CD4-positive, alpha-beta T cell (primary cell): ENCODE results near the gene CD200. TPM values are rescaled to one million over a fixed set of nuclear protein-coding genes. Genes with fewer than 3 reads are reported as not detected.

ENCODE experiments used
- ATAC-seq: fragments of 200-7000 bp; cut with Tn5 transposase; one replicate; pipeline ENCODE4 v1.10.0; 2022; ENCODE audit warnings: mild to moderate bottlenecking; ENCODE audit not compliant: poor library complexity
- CTCF ChIA-PET: fragments of 350-600 bp; sonication (Branson Sonifier 250); formaldehyde crosslinking; loops from one replicate; lab custom pipeline; 2021; ENCODE audit warnings: antibody characterized with exemption, inconsistent platforms; lab: Charles Lee
- POLR2A ChIA-PET: fragments of 350-600 bp; sonication (Branson Sonifier 250); formaldehyde crosslinking; loops from one replicate; lab custom pipeline; 2021; ENCODE audit warnings: antibody characterized with exemption, inconsistent platforms; lab: Charles Lee
- DNase-seq, 14 experiments: peaks; one replicate each; pipeline ENCODE4 v3.0.0-alpha.2; 2013 to 2020; ENCODE audit warnings: mixed read lengths in 2 of 14
- H3K27ac ChIP-seq, 2 donors: one replicate each; pipeline versions ENCODE4 v1.5.1 to v1.7.0; 2013; ENCODE audit warnings: low read length in 2 of 2, low read depth in 1 of 2, mild to moderate bottlenecking in 1 of 2
- H3K27me3 ChIP-seq, 2 experiments: 1 replicate in 1 of 2; 2 replicates in 1 of 2; pipeline versions ENCODE4 v1.6.1 to v1.7.0; 2013; ENCODE audit warnings: low read length in 2 of 2, control low read depth in 1 of 2, mild to moderate bottlenecking in 1 of 2, moderate library complexity in 1 of 2; ENCODE audit not compliant: insufficient read depth in 2 of 2, control insufficient read depth in 1 of 2
- H3K36me3 ChIP-seq: one replicate; pipeline ENCODE4 v1.6.1; 2013; ENCODE audit warnings: low read length, control low read depth; ENCODE audit not compliant: insufficient read depth
- H3K4me1 ChIP-seq: one replicate; pipeline ENCODE4 v1.6.1; 2013; ENCODE audit warnings: low read length, control low read depth; ENCODE audit not compliant: insufficient read depth
- H3K4me3 ChIP-seq: one replicate; pipeline ENCODE4 v1.5.1; 2013; ENCODE audit warnings: mild to moderate bottlenecking, low read length, moderate library complexity
- H3K9me3 ChIP-seq, 2 experiments: 1 replicate in 1 of 2; 2 replicates in 1 of 2; pipeline versions ENCODE4 v1.6.1 to v1.7.0; 2013; ENCODE audit warnings: low read length in 2 of 2, mild to moderate bottlenecking in 2 of 2, control low read depth in 1 of 2, moderate library complexity in 1 of 2; ENCODE audit not compliant: control insufficient read depth in 1 of 2, insufficient read depth in 1 of 2
- H3K27ac Mint-ChIP-seq: one replicate; pipeline ENCODE4 v1.8.0; 2020; ENCODE audit warnings: mixed read lengths
- H3K27me3 Mint-ChIP-seq: one replicate; pipeline ENCODE4 v1.8.0; 2021; ENCODE audit warnings: mixed read lengths
- H3K36me3 Mint-ChIP-seq: one replicate; pipeline ENCODE4 v1.8.0; 2021; ENCODE audit warnings: low read depth, mixed read lengths
- H3K4me1 Mint-ChIP-seq: one replicate; pipeline ENCODE4 v1.8.0; 2021; ENCODE audit warnings: low read depth, mixed read lengths
- H3K4me3 Mint-ChIP-seq: one replicate; pipeline ENCODE4 v1.8.0; 2020; ENCODE audit warnings: mild to moderate bottlenecking, mixed read lengths
- H3K9me3 Mint-ChIP-seq: one replicate; pipeline ENCODE4 v1.8.0; 2020; ENCODE audit warnings: mixed read lengths
- intact Hi-C, 2 experiments: fragments of 100-400 bp; cut with DNase I in 1 of 2; cut with micrococcal nuclease in 1 of 2; formaldehyde crosslinking; loops; one replicate each; pipeline versions ENCODE4 v1.15.1 to v1.9.0; 2023 to 2025; cut with DNase I, micrococcal nuclease
- polyA plus RNA-seq, 2 donors: library from polyadenylated mRNA; unstranded; fragments of 120-200 nt; gene quantifications; one replicate each; pipeline ENCODE4 v1.2.1, GENCODE V29; 2013
- total RNA-seq, 174 experiments: library from RNA in 2 of 174; stranded (reverse) in 2 of 174; gene quantifications; one replicate each; pipeline ENCODE4 v1.2.3 and lab custom pipeline; 2021 to 2026
- TF ChIP-seq, protein P1 (sequence below): fragments of 200-600 bp; IDR thresholded peaks from one replicate; pipeline ENCODE4 v1.8.0; 2022; ENCODE audit warnings: antibody characterized with exemption, mild to moderate bottlenecking

CD200 gene, protein sequence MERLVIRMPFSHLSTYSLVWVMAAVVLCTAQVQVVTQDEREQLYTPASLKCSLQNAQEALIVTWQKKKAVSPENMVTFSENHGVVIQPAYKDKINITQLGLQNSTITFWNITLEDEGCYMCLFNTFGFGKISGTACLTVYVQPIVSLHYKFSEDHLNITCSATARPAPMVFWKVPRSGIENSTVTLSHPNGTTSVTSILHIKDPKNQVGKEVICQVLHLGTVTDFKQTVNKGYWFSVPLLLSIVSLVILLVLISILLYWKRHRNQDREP
- total RNA-seq (1 to 10 TPM; 5.2 to 6.9 TPM), total RNA-seq (lab: John Stamatoyannopoulos, UW) (1.4 to 541 (median 9.6) reads per million in 172 experiments)
- polyA plus RNA-seq (2013, experiment 1 of 2): 3.0 TPM
- polyA plus RNA-seq (2013, experiment 2 of 2): 2.6 TPM

DNA sequence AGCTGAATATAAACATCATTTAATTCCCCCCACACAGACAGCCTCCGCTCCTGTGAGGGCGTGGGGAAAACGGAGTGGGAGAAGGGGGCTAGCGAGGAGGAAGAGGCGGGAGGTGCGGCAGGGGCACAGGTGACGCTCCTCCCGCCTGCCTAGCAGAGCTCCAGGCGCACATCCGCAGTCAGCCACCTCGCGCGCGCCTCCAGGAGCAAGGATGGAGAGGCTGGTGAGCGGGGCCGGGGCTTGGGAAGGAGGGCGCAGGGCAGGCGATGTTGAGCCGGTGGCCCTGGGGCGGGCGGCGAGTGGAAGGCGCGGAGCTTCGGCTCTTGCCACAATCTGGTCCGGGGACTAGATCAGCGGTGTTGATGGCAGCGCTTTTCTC, at the start of gene CD200:
Gene CD200 (plus strand): TSS at position 155 of the 379 bp plus-strand sequence. CDS start 57 bp downstream, at position 212.
- CTCF ChIA-PET: interaction anchor here (0.7 to 1.1 kb wide), 3 partner anchors 24 to 128 kb away, joined by 3 read pairs; no protein-coding TSS in a partner anchor
- peak; percentile 77 for ATAC-seq
- H3K4me3 ChIP-seq: peak within 1 kb of the TSS; percentile 78
- peaks cover 13% of the 10 kb centered on the region for H3K4me1 ChIP-seq
- intact Hi-C loops: loop anchor here in 1 of 2 experiments (10.0 kb wide), 1 partner anchor 102 kb away; no protein-coding TSS in a partner anchor
- H3K9me3 ChIP-seq: no peaks in the 10 kb centered on the region
- H3K27me3 ChIP-seq: no peaks in the 10 kb centered on the region
- Mint-ChIP-seq H3K9me3 (no peaks in the 10 kb centered on the region), H3K4me3 (peak within 1 kb of the TSS; percentile 94), H3K27ac (peak within 1 kb of the TSS; percentile 73), H3K36me3 (no peaks in the 10 kb centered on the region), H3K27me3 (no peaks in the 10 kb centered on the region), H3K4me1 (peaks cover 44% of the 10 kb centered on the region)
- peak in 13 of 14 experiments; percentile 19 to 70 (median 36) for DNase-seq
- no peaks in the 10 kb centered on the region for H3K36me3 ChIP-seq
- TF ChIP-seq, protein P1, sequence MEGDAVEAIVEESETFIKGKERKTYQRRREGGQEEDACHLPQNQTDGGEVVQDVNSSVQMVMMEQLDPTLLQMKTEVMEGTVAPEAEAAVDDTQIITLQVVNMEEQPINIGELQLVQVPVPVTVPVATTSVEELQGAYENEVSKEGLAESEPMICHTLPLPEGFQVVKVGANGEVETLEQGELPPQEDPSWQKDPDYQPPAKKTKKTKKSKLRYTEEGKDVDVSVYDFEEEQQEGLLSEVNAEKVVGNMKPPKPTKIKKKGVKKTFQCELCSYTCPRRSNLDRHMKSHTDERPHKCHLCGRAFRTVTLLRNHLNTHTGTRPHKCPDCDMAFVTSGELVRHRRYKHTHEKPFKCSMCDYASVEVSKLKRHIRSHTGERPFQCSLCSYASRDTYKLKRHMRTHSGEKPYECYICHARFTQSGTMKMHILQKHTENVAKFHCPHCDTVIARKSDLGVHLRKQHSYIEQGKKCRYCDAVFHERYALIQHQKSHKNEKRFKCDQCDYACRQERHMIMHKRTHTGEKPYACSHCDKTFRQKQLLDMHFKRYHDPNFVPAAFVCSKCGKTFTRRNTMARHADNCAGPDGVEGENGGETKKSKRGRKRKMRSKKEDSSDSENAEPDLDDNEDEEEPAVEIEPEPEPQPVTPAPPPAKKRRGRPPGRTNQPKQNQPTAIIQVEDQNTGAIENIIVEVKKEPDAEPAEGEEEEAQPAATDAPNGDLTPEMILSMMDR: no peak
- POLR2A ChIA-PET: interaction anchor here (0.6 to 4.6 kb wide), 15 partner anchors 8 to 703 kb away, joined by 3 to 38 read pairs (median 4); partner anchors contain the start of genes ATG3, BTLA, GCSAM and SLC35A5
- H3K27ac ChIP-seq: peak within 1 kb of the TSS in 1 of 2 donors; percentile 40

DNA sequence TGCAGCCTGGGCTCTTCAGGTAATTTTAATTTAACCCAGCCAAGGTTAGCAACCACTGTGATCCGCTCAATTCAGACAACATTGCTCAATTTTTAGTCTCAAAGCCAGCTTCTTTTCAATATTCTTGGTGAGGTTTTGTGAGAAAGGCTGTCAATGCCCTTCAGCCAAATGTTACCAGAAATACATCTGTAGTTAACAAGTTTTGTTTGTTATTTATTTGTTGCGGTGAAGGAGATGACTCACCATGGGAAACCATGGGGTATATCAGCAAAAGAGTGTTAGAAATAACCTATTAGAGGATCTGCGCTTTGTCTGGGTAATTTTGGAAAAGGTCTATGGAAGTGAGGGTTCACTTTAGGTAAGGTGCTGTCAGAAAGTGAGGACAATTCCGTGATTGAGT, 43.9 kb upstream of the CD200 start:
- peaks cover 6% of the 10 kb centered on the region for H3K4me1 Mint-ChIP-seq
- Histone ChIP-seq H3K36me3 (no peaks in the 10 kb centered on the region), H3K27me3 (no peaks in the 10 kb centered on the region), H3K4me3 (no peak overlapping the region), H3K9me3 (no peaks in the 10 kb centered on the region), H3K27ac (no peak overlapping the region), H3K4me1 (peaks cover 3% of the 10 kb centered on the region)
- H3K27ac Mint-ChIP-seq: no peak overlapping the region
- no peak for DNase-seq
- ChIA-PET POLR2A (interaction anchor here (1.0 kb wide), 1 partner anchor 15 kb away, joined by 3 read pairs; no protein-coding TSS in a partner anchor), CTCF (no interaction called here)
- H3K27me3 Mint-ChIP-seq: no peaks in the 10 kb centered on the region
- intact Hi-C loops: no loop called here
- H3K36me3 Mint-ChIP-seq: no peaks in the 10 kb centered on the region
- TF ChIP-seq, protein P1: no peak
- H3K9me3 Mint-ChIP-seq: no peaks in the 10 kb centered on the region
- ATAC-seq: no peak
- no peak overlapping the region for H3K4me3 Mint-ChIP-seq

DNA sequence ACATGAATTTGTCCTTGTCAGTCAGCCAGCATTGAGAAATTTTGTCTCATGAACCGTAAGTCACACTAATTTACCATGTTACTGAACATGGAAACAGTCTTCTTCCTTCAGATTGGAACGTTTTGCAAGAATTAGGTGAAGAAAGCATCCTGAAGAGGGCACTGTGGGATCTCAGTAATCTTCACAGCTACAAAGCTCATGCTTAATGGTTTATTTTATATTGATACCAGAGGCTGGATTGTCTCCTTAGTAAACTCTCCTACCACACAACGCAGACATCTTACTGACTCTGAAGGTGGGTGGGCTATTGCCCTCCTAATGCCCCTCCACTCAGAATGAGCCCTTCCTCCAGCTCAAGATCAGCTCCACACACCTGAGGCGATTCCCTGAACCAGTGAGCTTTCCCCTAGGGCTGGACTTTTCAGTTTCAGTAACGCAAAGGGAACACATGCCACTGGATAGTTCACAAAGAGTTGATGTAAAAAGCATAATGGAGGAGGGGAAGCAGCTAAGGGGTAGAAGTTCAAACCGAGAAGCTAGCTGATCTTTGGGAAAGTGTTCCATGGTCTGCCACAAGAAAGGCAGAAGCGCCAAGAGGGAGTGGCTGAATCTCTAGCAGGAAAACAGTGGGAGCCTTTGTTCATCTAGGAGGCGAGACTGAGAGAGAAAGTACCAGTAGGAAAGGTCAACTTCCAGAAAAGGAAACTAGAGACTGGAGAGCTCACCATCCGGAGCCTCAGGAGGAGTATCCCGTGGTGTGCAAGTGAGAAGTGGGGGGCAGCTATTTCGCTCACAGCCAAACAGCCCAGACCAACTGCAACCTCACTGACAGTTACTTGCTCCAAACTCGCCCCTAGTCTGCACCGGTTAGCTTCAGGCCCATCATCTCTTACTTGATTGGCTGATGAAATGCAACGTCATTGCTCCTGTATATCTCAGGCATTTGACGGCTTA, 39.3 kb upstream of the CD200 start, which contains the start of gene SLC9C1:
Gene SLC9C1 (minus strand): TSS at position 849 of the 954 bp plus-strand sequence. CDS start 7,425 bp downstream, outside the sequence.
- Histone ChIP-seq H3K27me3 (no peaks in the 10 kb centered on the region), H3K4me3 (peak within 1 kb of the TSS; percentile 27), H3K36me3 (no peaks in the 10 kb centered on the region), H3K9me3 (no peaks in the 10 kb centered on the region), H3K27ac (no peak within 1 kb of the TSS), H3K4me1 (peaks cover 4% of the 10 kb centered on the region)
- Mint-ChIP-seq H3K9me3 (no peaks in the 10 kb centered on the region), H3K36me3 (no peaks in the 10 kb centered on the region), H3K27ac (peak within 1 kb of the TSS; percentile 59), H3K4me1 (peaks cover 25% of the 10 kb centered on the region), H3K4me3 (peak within 1 kb of the TSS; percentile 87), H3K27me3 (no peaks in the 10 kb centered on the region)
- POLR2A ChIA-PET: interaction anchor here (0.6 to 1.9 kb wide), 6 partner anchors 9 to 239 kb away, joined by 3 to 14 read pairs (median 4); no protein-coding TSS in a partner anchor
- CTCF ChIA-PET: interaction anchor here (0.7 to 3.5 kb wide), 13 partner anchors 10 to 995 kb away, joined by 3 to 12 read pairs (median 4); no protein-coding TSS in a partner anchor
- ATAC-seq (peak; percentile 82), DNase-seq (peak in 8 of 14 experiments; percentile 8 to 76 (median 37))
- intact Hi-C loops: loop anchor here (1.0 to 5.0 kb wide), 5 partner anchors 33 to 237 kb away; no protein-coding TSS in a partner anchor
- TF ChIP-seq, protein P1: peak; percentile 73
